SH-SY5Y (cell line): ENCODE results near the gene RASA1.

Source experiments
- GATA2 ChIP-seq: IDR thresholded peaks from 2 replicates; pipeline ENCODE4 v1.6.1; 2011; ENCODE audit warnings: mild to moderate bottlenecking, low read depth, low read length
- GATA3 ChIP-seq: IDR thresholded peaks from 2 replicates; pipeline ENCODE4 v1.6.1; 2011; ENCODE audit warnings: low read depth, mild to moderate bottlenecking, low read length, moderate library complexity

The RASA1 gene

GRCh38 chr5:87268970-87269377 is 1.3 kb downstream of the RASA1 start:
- no peak for TF ChIP-seq GATA3
- TF ChIP-seq GATA2: no peak

GRCh38 chr5:87276655-87277054 is 9.0 kb downstream of the RASA1 start:
- TF ChIP-seq GATA2 (no peak), GATA3 (no peak)

- TF ChIP-seq GATA2 (no peak), GATA3 (no peak)
Observed at GRCh38 chr5:87277279-87277835, 9.7 kb downstream of the RASA1 start.

- TF ChIP-seq GATA2: no peak
- TF ChIP-seq GATA3: no peak
Observed at GRCh38 chr5:87278590-87279100, 11.0 kb downstream of the RASA1 start.

GRCh38 chr5:87282269-87282668 is 14.6 kb downstream of the RASA1 start:
- TF ChIP-seq GATA2: no peak

GRCh38 chr5:87298692-87299362 is 31.1 kb downstream of the RASA1 start:
- no peak for TF ChIP-seq GATA2
- TF ChIP-seq GATA3: no peak

- TF ChIP-seq GATA3: no peak
- TF ChIP-seq GATA2: no peak
Observed at GRCh38 chr5:87300176-87300575, 32.5 kb downstream of the RASA1 start.

GRCh38 chr5:87300744-87301143 is 33.1 kb downstream of the RASA1 start:
- TF ChIP-seq GATA3: no peak
- no peak for TF ChIP-seq GATA2

GRCh38 chr5:87302061-87302460 is 34.4 kb downstream of the RASA1 start:
- no peak for TF ChIP-seq GATA2
- TF ChIP-seq GATA3: no peak

- no peak for TF ChIP-seq GATA2
- TF ChIP-seq GATA3: no peak
Observed at GRCh38 chr5:87303324-87303723, 35.6 kb downstream of the RASA1 start.

GRCh38 chr5:87307796-87308423 is 40.2 kb downstream of the RASA1 start:
- TF ChIP-seq GATA3 (no peak), GATA2 (no peak)

- no peak for TF ChIP-seq GATA2
- TF ChIP-seq GATA3: no peak
Observed at GRCh38 chr5:87311405-87312279, 44.0 kb downstream of the RASA1 start.

- no peak for TF ChIP-seq GATA2
- TF ChIP-seq GATA3: no peak
Observed at GRCh38 chr5:87313216-87313615, 45.5 kb downstream of the RASA1 start.

- TF ChIP-seq GATA3: no peak
- no peak for TF ChIP-seq GATA2
Observed at GRCh38 chr5:87319469-87319868, 51.8 kb downstream of the RASA1 start.
